Ishikawa (cell line): ENCODE results near the gene PRRX2.

ENCODE experiments used
- EGR1 ChIP-seq: IDR thresholded peaks from 2 replicates; pipeline ENCODE4 v1.6.1; 2012
- EP300 ChIP-seq: IDR thresholded peaks from 2 replicates; pipeline ENCODE4 v1.6.1; 2012; ENCODE audit warnings: borderline replicate concordance
- TAF1 ChIP-seq: IDR thresholded peaks from 2 replicates; pipeline ENCODE4 v1.6.1; 2012; ENCODE audit warnings: low read depth, mild to moderate bottlenecking
- TCF12 ChIP-seq: IDR thresholded peaks from 2 replicates; pipeline ENCODE4 v1.6.1; 2012; ENCODE audit warnings: low read depth
- TEAD4 ChIP-seq: IDR thresholded peaks from 2 replicates; pipeline ENCODE4 v1.6.1; 2012
- YY1 ChIP-seq: IDR thresholded peaks from 2 replicates; pipeline ENCODE4 v1.6.1; 2012; ENCODE audit warnings: low read depth

- TF ChIP-seq TEAD4 (no peak), YY1 (no peak), TAF1 (no peak), EP300 (no peak), TCF12 (no peak), EGR1 (no peak)
Measured at GRCh38 chr9:129755151-129755550, 89.7 kb downstream of the PRRX2 start.
